ENCODE data around the gene VIPR2.

Gene VIPR2

DNA sequence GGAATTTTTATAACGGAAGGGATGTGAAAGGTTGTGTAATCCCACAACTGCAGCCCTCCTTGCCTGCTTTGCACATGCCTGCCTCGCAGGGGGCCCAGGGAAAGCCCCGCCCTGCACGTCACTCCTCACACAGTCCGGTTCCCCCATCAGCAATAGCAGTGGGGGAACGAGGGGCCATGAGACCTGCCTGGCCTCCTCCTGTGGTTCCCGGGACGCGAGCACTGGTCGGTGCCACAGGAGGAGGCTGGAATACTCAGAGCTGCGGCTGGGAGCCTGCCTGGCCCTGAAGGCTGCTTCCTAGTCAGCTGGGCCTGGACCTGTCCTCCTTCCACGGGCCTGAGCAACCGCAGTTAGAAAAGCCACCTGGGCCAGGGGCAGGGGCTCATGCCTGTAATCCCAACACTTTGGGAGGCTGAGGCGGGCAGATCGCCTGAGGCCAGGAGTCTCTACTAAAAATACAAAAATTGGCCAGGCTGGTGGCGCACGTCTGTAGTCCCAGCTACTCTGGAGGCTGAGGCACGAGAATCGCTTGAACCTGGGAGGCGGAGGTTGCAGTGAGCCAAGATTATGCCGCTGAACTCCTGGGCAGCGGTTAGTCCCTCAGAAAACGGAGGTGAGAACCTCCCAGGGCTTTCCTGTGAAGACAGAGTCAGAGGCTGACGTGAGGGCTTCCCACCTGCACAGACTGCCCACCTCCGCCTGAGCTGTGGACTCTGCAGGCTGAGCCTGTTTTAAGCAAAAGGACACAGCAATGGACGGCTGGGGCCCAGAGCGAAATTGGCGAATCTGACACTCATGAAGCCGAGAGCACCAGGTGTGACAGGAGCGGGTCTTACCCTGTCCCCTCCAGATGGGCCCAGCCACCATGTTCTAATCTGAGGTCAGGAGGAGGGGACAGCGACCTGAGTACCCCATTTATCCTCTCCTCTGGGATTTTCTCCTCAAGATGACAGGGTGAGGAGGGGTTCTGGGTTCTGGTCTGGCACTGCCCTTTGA lies 52.9 kb downstream of the VIPR2 start:
- H3K4me3 ChIP-seq (ENCODE audit: low read length): no peak overlapping the region
- no peak for DNase-seq (ENCODE audit: low read depth)
- TF ChIP-seq, protein P1, sequence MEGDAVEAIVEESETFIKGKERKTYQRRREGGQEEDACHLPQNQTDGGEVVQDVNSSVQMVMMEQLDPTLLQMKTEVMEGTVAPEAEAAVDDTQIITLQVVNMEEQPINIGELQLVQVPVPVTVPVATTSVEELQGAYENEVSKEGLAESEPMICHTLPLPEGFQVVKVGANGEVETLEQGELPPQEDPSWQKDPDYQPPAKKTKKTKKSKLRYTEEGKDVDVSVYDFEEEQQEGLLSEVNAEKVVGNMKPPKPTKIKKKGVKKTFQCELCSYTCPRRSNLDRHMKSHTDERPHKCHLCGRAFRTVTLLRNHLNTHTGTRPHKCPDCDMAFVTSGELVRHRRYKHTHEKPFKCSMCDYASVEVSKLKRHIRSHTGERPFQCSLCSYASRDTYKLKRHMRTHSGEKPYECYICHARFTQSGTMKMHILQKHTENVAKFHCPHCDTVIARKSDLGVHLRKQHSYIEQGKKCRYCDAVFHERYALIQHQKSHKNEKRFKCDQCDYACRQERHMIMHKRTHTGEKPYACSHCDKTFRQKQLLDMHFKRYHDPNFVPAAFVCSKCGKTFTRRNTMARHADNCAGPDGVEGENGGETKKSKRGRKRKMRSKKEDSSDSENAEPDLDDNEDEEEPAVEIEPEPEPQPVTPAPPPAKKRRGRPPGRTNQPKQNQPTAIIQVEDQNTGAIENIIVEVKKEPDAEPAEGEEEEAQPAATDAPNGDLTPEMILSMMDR (conservative IDR thresholded peaks at IDR 0.05; ENCODE audit: low read length): no peak

GRCh38 chr7:159091041-159091440 lies 53.6 kb downstream of the VIPR2 start:
- no peak for DNase-seq (ENCODE audit: low read depth)
- no peak overlapping the region for H3K4me3 ChIP-seq (ENCODE audit: low read length)
- TF ChIP-seq, protein P1 (conservative IDR thresholded peaks at IDR 0.05; ENCODE audit: low read length): no peak

GRCh38 chr7:159088016-159088865 lies 56.4 kb downstream of the VIPR2 start:
- no peak for DNase-seq (ENCODE audit: low read depth)
- no peak overlapping the region for H3K4me3 ChIP-seq (ENCODE audit: low read length)
- TF ChIP-seq, protein P1 (conservative IDR thresholded peaks at IDR 0.05; ENCODE audit: low read length): no peak

DNA sequence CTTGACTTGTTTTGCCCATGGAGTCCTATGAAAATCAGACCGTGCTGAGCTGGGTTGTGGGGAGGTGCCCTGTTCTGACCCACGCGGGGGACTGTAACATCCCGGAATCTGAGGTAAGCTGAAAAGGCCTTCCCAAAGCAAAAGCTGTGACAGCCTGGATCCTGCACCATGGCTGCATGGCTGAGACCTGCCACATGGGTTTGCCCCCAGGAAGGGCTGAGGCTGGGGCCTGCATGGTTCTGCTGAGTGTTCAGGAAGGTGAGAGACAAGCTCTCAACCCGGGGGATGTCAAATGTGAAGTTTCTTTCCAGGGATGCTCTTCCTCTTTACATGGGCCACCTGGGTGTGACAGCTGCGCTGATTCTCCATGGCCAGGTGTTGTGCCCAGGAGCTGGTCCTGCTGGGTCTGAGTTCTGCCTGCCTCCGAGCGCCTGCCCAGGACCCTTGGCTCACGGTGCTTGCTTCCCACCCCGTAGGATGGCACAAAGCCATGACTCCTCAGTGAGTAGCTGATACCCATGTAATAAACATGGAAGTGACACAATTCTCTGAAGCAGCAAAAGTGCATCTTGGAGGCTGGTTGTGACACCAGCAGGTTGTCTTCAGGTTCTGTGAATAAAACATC lies 58.3 kb downstream of the VIPR2 start:
- no peak overlapping the region for H3K4me3 ChIP-seq (ENCODE audit: low read length)
- TF ChIP-seq, protein P1 (conservative IDR thresholded peaks at IDR 0.05; ENCODE audit: low read length): no peak
- no peak for DNase-seq (ENCODE audit: low read depth)

GRCh38 chr7:159084069-159084801 lies 60.4 kb downstream of the VIPR2 start:
- DNase-seq (ENCODE audit: low read depth): no peak
- TF ChIP-seq, protein P1 (conservative IDR thresholded peaks at IDR 0.05; ENCODE audit: low read length): no peak
- H3K4me3 ChIP-seq (ENCODE audit: low read length): no peak overlapping the region

DNA sequence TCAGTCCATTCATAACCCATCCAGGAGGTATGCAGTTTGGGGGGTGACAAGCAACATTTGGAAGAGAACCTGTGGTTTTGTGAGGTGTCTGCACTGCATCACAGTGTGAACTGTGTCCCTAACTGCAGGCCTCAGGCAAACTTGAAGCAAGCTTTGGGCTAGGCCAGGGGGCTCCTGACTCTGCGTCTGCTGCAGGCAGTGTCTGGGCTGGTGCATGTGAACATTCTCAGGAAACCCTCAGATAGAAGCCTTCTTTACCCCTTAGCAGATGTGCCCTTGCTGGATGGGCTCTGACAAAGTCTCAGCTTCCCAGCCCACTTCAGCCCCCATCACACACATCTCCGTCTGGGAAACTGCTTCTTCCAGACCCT lies 61.0 kb downstream of the VIPR2 start:
- DNase-seq (ENCODE audit: low read depth): no peak

More for the DNA sequence above, 61.0 kb downstream of the VIPR2 start:
- no peak overlapping the region for H3K4me3 ChIP-seq (ENCODE audit: low read length)
- TF ChIP-seq, protein P1 (conservative IDR thresholded peaks at IDR 0.05; ENCODE audit: low read length): no peak

Data from AG10803 (cell line).